GM18502 (cell line): ENCODE measurements around the gene FAR1.
"Not testable (repeated sequence)": the region's sequence is repeated elsewhere in the genome, so short reads cannot be mapped to it uniquely, and the experiment has no call there.

ENCODE experiments used
- ATAC-seq: cut with Tn5 transposase; IDR thresholded peaks from one replicate; pipeline ENCODE4 v1.9.1; 2021; ENCODE audit warnings: mild to moderate bottlenecking; ENCODE audit not compliant: unreplicated experiment, poor library complexity

FAR1 gene

DNA sequence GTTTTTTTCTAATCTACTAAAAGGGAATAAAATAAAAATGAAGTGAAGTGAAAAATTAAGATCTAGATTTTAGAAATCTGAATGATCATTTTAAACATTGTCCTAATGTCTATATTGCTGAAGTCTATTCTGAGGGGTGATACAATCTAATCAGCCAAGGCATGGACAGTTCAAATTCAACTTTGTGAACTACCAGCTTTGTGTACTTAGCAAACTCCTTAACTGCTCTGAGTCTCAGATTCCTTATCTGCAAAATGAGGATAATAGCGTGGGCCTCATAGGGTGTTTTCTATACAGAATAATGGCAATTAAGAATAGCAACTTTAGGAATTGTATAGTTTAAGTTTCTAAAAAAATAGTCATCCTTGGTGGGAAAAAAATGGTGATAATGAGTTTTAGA lies 31.4 kb downstream of the FAR1 start:
- no peak for ATAC-seq

DNA sequence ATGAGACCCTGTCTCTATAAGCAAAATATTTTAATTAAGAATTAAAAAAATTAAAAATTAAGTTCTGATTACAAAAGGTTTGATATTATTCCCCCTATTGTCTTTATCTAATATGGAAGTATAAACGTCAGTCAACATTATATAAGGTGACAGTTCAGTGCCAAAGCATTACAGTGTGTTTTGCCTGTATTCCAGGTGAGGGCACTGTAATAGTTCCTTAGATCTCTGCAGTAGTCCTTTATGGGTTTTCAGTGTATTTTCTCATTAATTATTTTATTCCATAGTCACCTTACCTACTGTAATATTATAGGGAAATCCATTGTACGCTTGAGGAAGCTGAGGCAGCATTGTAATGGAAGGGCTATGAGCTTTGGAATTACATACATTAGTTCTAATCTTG lies 33.0 kb downstream of the FAR1 start:
- no peak for ATAC-seq

DNA sequence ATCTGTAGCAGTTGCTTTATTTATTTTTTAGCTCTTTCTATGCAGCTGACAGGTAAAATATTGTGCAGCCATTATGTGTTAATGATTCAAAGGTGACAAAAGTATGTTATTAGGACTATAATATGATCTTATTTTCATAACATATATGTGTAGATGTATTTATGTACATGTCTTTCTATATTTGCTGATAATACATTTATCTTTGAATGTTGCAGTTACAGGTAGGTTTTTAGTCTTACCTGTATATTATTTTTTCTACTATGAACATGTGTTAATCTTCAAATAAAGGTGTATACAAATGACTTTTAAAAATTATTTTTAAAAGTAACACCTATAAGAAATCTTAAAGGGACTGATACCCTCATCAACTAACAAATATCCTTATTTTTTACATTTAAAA lies 33.6 kb downstream of the FAR1 start:
- ATAC-seq = no peak

DNA sequence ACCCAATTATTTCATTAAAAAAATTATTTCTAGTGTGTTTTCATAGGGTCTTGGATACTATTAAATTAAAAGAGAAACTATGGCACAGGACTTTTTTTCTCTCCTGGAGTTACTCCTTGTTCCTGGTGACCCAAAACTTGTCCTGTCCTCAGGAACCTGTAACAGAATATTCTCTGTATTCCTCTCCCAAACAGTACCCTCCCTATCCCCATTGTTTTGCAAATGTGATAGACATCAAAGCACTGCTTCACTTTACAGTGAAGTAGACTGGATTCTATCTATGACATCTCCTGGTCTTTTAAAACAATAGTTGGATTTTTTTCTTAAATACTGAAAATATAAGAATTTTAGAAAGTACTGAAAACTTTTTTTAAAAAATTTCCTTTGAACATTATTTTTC lies 37.2 kb downstream of the FAR1 start:
- ATAC-seq = no peak

DNA sequence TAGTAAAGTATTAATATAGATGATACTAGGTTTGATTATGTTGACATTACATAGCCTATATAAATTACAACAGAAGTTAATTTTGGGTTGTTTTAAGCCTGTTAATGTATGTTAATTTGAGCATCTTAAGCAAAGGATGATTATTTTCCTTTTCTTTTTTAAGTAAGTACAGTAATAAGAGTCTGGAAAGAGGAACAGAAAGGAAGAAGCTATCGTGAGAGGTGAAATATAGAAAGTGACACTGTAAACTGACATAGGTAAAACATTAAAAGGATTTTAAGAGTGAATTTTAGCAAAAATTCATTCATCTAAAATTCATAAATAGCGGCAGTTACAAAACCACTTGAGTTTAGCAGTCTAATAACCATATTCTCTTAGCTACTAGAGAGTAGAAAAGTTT lies 45.5 kb downstream of the FAR1 start:
- ATAC-seq = no peak

DNA sequence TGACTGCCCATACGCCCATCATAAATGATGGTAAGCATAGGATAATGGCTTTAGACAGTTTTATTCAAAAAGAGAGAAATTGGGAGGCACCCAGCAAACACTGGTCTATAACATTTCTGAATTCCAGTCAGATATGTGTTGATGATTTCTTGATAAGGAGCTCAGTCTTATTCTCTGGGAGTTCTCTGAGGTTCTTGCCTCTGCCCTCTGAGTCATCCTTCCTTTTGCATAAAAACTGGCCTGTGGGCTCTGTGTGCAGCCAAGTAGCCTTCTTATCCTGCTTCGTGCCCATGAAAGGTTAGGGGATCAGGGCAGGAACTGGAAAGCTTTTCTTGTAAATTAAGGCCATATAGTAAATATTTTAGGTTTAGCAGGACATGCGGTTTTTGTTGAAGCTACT lies 48.9 kb downstream of the FAR1 start:
- no peak for ATAC-seq

DNA sequence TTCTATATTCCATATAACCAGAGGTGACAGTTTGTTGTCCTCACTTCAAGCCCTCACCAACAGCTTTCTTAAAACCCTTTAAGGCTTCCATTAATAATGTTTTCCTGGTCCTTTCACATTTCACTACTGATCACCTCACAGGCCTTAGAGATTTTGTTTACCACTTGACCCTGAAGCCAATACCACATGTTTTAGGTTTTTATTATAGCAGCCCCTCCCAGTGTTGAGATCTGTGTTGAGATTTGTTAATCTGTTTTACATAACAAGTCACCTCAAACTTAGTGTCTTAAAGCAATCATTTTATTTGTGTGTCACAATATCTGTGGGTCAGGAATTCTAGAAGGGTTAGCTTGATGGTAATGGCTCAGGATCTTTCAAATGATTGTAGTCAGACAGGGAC lies 49.9 kb downstream of the FAR1 start:
- ATAC-seq = no peak

DNA sequence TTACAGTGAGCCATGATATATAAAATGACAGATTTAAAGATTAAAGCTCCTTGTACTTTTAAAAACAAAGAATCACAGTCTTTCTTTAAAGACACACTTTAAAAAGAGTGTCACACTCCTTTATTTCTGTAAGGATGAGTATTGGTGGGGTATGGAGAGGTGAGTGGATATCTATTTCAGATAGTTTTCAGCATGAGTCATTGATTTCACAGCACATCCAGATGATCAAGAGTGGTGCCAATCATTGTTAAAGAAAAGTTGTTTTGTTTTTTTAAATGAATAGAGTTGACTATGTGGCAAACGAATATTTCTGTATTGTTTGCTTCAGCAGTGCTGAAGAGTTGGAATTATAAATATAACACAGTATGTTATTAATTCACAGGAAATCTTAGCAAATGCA lies 52.5 kb downstream of the FAR1 start:
- ATAC-seq = no peak

DNA sequence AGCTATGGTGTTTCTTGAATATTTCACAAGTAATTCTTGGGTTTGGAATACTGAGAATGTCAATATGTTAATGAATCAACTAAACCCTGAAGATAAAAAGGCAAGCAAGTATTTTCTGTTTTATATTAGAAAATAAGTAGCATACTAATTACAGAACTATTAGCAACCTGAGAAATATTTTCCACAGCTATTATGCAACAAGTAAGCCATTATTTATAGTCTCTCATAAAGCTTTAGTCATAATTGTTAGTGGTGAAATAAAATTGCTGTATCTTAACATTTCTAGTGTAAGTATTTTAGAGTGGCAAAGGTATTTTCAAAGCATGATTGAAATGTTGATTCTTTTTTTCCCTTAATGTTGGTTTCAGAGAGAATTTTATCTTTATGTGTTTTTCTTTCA lies 53.3 kb downstream of the FAR1 start:
- no peak for ATAC-seq

DNA sequence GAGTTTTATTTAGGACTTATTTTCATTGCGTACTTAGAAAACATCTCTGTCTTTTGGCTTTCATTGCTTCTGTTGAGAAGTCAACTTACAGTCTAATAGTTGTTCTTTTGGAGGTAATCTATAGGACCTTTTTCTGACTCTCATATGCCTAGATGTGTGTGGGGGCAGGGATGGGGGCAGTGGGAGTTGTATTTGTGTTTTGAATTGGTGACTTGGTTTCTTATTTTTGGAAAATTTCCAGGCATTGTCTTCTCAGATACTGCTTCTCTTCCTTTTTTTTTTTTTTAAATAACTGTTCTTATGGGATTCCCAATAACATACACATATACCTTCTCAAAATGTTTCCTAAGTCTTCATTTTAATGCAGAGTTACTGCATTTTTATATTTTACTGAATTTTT lies 58.0 kb downstream of the FAR1 start:
- ATAC-seq = no peak

DNA sequence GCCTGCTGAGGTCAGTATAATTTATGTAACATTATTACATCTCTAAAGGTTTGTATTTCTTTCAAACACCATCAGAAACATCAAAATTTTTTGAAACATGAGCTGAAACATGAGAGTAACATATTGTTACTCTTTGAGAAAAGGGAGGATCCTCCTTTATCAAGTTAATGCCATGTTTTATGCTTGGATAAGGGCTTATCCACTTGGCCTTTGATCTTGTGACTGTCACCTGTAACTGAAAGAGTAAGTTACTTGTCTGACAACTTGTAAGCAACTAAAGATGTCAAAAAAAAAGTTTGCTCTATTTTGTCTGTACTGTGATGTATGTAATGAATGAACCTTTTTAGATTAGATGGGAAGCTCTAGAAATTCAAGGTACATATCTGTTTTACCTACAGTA lies 59.6 kb downstream of the FAR1 start:
- ATAC-seq = no peak

DNA sequence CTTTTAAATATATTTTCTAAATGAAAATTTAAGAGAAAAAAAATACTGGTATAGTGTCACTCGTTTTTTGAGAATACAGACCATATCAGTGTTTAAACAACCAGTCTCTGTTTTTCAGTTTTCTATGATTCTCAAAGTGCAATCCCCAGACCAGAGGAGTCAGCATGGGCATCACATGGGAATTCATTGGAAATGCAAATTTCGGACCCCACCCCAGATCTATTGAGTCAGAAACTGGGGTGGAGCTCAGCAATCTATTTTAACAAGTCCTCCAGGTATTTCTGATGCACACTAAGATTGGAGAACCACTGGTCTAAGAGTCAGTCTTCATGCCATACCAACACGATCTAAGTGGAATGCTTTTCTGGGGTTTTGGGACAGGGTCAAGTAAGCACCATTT lies 66.1 kb downstream of the FAR1 start:
- ATAC-seq = no peak

DNA sequence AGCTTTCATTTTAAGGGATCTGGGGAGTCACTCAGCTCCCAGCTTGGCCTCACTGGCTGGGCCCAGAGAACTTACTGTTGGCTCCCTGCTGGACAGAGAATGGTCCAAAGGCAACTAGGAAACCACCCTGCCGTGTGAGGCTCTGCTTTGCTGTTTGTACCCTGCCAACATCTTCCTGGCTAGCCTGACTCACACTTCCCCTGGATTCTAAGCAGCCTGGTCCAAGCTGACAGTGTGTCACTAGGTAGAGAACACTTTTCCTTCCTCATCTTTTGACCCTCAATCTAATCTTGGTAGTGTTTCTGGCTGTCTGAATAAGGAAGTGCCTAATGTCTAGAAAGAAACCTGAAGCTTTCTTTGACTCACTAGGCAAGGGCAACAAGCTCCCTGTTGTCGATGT lies 76.7 kb downstream of the FAR1 start:
- no peak for ATAC-seq

DNA sequence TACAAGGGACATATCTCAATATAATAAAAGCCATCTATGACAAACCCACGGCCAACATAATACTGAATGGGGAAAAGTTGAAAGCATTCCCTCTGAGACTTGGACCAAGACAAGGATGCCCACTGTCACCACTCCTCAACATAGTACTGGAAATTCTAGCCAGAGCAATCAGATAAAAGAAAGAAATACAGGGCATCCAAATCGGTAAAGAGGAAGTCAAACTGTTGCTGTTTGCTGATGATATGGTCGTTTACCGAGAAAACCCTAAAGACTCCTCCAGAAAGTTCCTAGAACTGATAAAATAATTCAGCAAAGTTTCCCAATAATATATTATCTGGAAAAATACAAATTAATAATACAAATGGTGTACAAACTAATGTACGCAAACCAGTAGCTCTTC lies 84.8 kb downstream of the FAR1 start:
- not testable (repeated sequence) for ATAC-seq

DNA sequence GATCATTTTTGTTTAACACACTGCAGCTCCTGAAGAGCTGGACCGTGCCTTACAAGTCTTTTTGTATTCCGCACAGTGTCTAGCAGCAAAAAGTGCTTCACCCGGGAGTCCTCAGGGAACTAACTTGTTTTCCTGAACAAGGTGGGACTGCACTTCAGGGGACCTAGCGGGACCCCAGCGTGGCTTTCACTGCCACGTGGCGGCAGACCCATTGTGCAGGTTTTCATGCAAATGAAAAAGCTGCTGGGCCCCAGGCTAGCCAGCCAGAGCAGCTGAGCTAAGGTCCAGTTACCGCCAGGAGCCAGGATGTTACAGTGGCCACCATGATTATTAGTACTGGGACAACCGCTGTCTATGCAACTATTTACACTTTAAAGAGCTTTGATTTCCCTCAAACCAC lies 90.6 kb downstream of the FAR1 start:
- no peak for ATAC-seq

DNA sequence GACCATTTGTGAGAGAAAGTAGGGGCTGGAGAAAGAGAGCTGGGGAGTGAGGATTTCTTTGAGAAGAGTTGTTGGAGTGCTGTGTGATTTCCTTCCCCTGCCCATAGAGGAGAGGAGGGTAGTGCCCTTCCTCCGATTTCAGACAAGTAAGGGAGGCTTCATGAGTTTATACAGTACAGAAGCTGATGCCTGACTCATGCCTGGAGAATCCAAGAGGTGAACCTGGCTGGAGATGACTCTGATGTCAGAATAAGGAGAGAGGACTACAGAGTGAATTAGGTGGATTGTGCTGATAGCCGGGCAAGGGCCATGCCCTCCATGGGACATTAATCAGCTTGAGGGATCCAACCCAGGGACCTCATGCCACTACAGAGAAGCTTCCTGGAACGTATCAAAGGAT lies 91.6 kb downstream of the FAR1 start:
- ATAC-seq = no peak

DNA sequence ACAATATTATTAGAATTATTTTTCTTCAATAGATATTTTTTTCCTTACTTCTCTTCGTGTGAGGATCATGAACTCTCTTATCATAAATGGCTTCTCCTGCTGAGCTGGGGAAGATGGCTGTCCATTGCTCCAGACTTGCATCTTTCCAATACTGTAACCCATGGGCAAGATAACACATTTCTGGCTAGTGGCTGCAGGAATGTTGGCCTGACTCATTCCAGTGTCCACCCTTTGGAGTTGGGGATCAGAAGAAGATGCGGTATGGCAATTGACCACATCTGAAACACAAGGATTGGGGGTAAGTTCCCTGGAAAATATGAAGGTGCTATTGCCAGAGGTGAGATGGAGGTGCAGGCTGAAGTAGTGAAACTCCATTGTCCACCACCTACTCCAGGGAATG lies 92.8 kb downstream of the FAR1 start:
- no peak for ATAC-seq

DNA sequence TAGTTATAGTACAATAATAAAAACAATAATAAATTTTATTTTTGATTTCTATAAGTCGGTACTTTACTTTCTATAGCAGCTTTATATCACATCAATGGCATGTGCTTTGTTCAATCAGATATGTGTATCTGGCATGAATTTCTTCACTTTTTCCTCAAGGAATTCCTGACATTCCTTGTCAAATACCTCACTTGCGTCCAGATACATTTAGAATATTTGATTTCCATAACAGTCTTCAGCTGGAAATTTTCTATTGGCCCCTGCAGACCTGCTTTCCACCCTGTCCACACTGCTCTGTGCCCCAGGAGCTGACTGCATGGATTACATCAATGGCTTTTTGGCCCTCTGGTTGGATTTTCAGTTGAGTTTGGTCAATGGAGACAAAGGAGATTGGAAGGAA lies 93.2 kb downstream of the FAR1 start:
- ATAC-seq = no peak

DNA sequence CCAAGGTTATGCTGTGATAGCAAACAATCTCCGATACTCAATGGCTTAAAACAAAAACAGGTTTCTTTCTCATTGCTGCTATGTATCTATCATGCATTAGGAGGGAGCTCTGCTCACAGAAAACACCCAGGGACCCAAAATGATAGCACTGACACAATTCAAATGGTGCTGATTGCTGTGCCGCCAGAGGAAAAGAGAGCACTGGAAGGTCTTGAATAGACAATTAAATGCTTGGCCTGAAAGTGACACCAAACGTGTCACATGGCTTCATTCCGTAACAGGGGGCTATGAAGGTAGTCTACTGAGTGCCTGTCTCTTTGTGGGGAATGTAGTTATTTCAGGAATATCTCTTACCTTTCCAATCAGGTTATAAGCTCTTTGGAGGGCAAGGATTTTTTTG lies 94.2 kb downstream of the FAR1 start:
- ATAC-seq = no peak

DNA sequence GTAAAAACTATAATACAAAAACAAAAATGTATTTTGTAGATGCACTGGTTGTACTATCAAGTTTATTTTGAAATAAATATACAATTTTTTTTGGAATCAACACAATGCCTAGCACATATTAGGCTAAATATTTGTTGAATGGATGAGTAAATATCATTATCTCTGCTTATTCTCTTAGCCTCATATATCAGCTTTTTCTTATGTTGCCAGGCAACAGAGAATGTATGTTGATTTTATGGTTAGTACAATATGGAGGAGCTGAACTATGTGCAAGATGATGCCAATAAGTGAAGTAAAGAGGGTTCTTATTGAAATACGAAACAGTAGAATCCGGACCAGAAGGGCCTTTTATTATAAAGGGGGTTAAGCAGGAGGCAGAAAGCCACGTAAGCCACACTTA lies 94.9 kb downstream of the FAR1 start:
- ATAC-seq = no peak

DNA sequence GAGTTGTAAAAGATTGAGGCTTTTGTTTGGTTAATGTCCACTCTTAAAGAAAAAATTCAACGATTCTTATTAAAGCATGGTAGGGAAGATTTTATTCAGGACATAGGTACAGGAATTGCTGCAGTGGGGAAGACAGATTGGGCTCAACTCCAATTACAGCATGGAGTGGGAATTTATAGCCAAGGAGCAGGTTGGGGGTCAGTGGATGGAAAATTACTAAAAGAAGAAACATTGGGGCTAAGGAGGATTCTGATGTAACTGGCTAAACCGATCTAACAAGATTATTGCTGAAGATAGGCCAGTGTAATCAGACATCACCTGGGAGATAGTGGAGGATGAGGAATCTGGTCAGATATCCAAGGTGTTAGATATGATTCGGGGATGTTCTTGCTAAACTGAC lies 97.4 kb downstream of the FAR1 start:
- ATAC-seq = no peak

DNA sequence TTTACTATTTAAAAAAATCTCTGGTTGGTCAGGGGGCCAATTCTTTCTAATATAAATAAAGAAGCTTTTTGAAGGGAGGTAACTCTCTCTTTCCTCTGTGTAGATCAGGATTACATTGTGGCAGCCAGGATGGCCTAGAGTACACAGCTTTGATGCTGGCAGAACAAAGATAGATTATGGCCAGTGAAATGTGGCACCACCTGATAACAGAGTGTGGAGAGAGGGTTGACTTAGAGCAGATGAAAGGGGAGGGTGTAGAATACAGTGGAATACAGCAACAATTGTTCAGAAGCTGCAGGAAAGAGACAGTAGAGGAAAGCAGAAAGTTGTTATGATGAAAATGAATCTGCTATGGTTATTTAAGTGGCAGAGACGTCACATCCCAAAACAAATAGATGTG lies 99.0 kb downstream of the FAR1 start:
- no peak for ATAC-seq

DNA sequence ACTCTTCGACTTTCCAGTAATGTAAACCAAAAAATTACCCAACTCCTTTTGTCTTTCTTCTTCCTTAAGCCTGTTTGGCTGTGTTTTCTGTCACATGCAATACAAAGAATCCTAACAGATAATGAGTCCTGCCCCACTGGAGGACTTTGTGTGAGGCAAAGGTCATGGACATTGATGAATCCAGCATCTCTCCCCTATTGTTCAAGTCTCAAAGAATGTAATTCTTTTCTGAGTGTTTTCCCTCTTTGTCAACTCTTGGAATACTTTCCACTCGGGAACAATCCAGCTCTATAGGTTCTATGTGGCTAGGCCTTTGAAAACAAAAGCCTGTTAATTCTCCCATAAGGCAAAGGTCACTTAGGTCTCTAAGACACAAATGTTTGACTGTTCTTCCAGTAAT lies 100.7 kb downstream of the FAR1 start:
- no peak for ATAC-seq

DNA sequence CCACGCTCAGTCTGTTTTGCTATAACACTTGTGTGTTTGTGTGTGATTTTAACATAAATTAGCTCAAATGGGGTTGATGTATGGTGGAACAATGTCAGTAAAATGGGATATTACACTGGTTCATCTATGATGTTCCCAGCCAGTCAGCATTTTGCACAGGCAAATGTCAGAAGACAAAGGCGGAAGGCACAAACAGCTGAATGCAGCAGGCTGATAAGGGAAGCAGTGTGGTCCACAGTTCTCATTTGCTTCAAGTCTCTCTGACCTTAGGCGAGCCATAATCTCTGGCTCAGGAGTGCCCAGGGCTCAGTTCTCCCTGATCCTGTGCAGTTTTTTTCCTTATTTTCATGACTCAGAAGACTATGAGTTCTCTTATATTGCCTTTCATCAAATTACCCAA lies 102.7 kb downstream of the FAR1 start:
- no peak for ATAC-seq
